HepG2 (cell line): ENCODE data around the gene VAMP8. TPM values are rescaled to one million over a fixed set of nuclear protein-coding genes. Genes with fewer than 3 reads are reported as not detected.

ENCODE experiments used
- AGO2 ChIP-seq: fragments of 200-400 bp; formaldehyde crosslinking; optimal IDR thresholded peaks from 2 replicates; pipeline ENCODE3; 2017; ENCODE audit warnings: mild to moderate bottlenecking, low read depth, low read length, moderate library complexity
- AHR ChIP-seq: IDR thresholded peaks from 2 replicates; pipeline ENCODE4 v1.6.1; 2018; ENCODE audit warnings: missing genetic modification reagents, missing compliant biosample characterization
- FUBP1 ChIP-seq: sonication (generic); formaldehyde crosslinking; IDR thresholded peaks from 2 replicates; pipeline ENCODE4 v1.5.1; 2020; ENCODE audit warnings: missing genetic modification reagents, mild to moderate bottlenecking, borderline replicate concordance
- GATAD2A ChIP-seq: IDR thresholded peaks from 2 replicates; pipeline ENCODE4 v1.6.1; 2016
- MLLT10 ChIP-seq: sonication (generic); formaldehyde crosslinking; IDR thresholded peaks from 2 replicates; pipeline ENCODE4 v1.4.0; 2020; ENCODE audit warnings: missing genetic modification reagents
- NONO ChIP-seq, 2 experiments: fragments of 450-650 bp in 1 of 2; sonication (generic) in 1 of 2; formaldehyde crosslinking in 1 of 2; IDR thresholded peaks in 1 of 2; conservative IDR thresholded peaks in 1 of 2; 2 replicates each; pipeline versions ENCODE4 v1.6.1 to v1.8.0; 2017 to 2022; ENCODE audit warnings: mild to moderate bottlenecking in 1 of 2, missing genetic modification reagents in 1 of 2, moderate library complexity in 1 of 2
- ZNF407 ChIP-seq: sonication (generic); formaldehyde crosslinking; IDR thresholded peaks from one replicate; pipeline ENCODE4 v1.5.1; 2020; ENCODE audit warnings: mild to moderate bottlenecking, missing genetic modification reagents; ENCODE audit errors: not compliant biosample characterization
- ZNF430 ChIP-seq: sonication (generic); formaldehyde crosslinking; IDR thresholded peaks from 2 replicates; pipeline ENCODE4 v1.9.0; 2021; ENCODE audit warnings: mild to moderate bottlenecking, missing genetic modification reagents
- ZNF839 ChIP-seq: sonication (generic); formaldehyde crosslinking; IDR thresholded peaks from 2 replicates; pipeline ENCODE4 v1.4.0; 2020; ENCODE audit warnings: missing genetic modification reagents, mild to moderate bottlenecking, borderline replicate concordance
- polyA plus RNA-seq, 8 experiments: library from polyadenylated mRNA; depleted of rRNA in 3 of 8; stranded (reverse) in 7 of 8; unstranded in 1 of 8; fragments of >200 nt; fragmentation: Illumina TruSeq in 4 of 8; extraction: Trizol in 4 of 8; gene quantifications; 2 replicates each; pipeline versions ENCODE4 v1.2.1 to v1.2.3, GENCODE V29; 2011 to 2016; ENCODE audit warnings: low read depth in 4 of 8, missing spikeins in 1 of 8, mixed read lengths in 1 of 8; ENCODE audit not compliant: insufficient read depth in 1 of 8
- total RNA-seq, 5 experiments: library from RNA; depleted of rRNA; stranded (reverse); fragments of >200 nt; fragmentation: Illumina TruSeq; extraction: Trizol; gene quantifications; 2 replicates each; pipeline ENCODE4 v1.2.3, GENCODE V29; 2016; ENCODE audit warnings: low read depth in 1 of 5
- TF ChIP-seq, protein P1 (sequence below): sonication (generic); formaldehyde crosslinking; IDR thresholded peaks from 2 replicates; pipeline ENCODE4 v1.5.0; 2020; ENCODE audit warnings: missing genetic modification reagents
- TF ChIP-seq, protein P2 (sequence below): sonication (generic); formaldehyde crosslinking; IDR thresholded peaks from 2 replicates; pipeline ENCODE4 v1.4.0; 2020; ENCODE audit warnings: missing genetic modification reagents, borderline replicate concordance

VAMP8 gene
- total and polyA plus RNA-seq, 2 of the 13 experiments (the other 11 are each of a cell fraction or from before 2014, with no cell fraction given): 83.3 to 157 TPM

DNA sequence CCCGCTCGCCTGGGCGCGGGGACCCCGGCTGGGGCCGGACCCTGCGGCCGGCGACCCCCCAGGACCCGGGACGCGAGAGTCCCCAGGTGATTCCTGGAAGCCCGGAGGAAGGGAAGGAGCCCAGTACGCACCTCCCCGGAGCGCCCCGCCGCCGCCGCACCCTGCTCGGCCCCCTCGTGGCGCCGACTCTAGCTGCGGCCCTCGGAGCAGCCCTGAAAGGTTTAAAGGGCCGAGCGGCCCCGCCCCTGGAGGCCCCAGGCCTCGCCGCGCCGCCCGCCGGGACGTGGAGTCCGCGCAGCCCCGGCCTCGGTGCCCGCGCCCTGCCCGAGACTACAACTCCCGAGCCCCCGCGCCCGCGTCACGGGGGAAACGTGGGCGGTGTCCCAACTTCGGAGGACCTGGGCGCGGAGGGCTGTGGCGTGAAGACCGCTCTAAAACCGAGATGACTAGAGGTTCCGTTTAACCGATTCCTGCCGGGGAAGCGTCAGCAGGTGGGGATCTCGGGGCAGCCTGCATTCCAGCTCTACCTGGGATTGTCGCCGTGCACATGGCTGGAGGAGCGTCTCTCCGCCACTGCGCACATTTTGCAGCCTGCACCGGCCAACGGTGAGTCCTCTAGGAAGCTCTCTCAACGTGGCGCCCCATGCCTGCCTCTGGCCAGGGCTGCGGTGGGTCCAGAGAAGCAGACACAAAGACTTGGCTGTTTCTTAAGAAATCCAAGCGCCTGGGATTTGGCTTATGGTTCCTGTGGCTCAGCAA, 25.3 kb downstream of the VAMP8 start, which contains the start of gene TMEM150A (continued):
- peak; percentile 62 for TF ChIP-seq ZNF407 (CRISPR knock-in tag)
- TF ChIP-seq MLLT10 (CRISPR knock-in tag): no peak
- TF ChIP-seq AHR (CRISPR knock-in tag): no peak
- TF ChIP-seq ZNF430 (CRISPR knock-in tag): peak; percentile 22; the same call in 1 of the 2 replicates
- TF ChIP-seq, protein P1, sequence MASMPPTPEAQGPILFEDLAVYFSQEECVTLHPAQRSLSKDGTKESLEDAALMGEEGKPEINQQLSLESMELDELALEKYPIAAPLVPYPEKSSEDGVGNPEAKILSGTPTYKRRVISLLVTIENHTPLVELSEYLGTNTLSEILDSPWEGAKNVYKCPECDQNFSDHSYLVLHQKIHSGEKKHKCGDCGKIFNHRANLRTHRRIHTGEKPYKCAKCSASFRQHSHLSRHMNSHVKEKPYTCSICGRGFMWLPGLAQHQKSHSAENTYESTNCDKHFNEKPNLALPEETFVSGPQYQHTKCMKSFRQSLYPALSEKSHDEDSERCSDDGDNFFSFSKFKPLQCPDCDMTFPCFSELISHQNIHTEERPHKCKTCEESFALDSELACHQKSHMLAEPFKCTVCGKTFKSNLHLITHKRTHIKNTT (CRISPR knock-in tag): no peak
- TF ChIP-seq, protein P2, sequence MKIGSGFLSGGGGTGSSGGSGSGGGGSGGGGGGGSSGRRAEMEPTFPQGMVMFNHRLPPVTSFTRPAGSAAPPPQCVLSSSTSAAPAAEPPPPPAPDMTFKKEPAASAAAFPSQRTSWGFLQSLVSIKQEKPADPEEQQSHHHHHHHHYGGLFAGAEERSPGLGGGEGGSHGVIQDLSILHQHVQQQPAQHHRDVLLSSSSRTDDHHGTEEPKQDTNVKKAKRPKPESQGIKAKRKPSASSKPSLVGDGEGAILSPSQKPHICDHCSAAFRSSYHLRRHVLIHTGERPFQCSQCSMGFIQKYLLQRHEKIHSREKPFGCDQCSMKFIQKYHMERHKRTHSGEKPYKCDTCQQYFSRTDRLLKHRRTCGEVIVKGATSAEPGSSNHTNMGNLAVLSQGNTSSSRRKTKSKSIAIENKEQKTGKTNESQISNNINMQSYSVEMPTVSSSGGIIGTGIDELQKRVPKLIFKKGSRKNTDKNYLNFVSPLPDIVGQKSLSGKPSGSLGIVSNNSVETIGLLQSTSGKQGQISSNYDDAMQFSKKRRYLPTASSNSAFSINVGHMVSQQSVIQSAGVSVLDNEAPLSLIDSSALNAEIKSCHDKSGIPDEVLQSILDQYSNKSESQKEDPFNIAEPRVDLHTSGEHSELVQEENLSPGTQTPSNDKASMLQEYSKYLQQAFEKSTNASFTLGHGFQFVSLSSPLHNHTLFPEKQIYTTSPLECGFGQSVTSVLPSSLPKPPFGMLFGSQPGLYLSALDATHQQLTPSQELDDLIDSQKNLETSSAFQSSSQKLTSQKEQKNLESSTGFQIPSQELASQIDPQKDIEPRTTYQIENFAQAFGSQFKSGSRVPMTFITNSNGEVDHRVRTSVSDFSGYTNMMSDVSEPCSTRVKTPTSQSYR (CRISPR knock-in tag): peak; percentile 12; the same call in 1 of the 2 replicates
- no peak for TF ChIP-seq NONO (IDR thresholded peaks at IDR 0.05)
- peak; percentile 85 for TF ChIP-seq NONO (CRISPR knock-in tag; conservative IDR thresholded peaks at IDR 0.05)
- peak; percentile 70; the same call in 1 of the 2 replicates for TF ChIP-seq ZNF839 (CRISPR knock-in tag)
- TF ChIP-seq AGO2: peak; percentile 80
- 0 out of 2 replicates have a peak, but pooled peaks have one; percentile 52 for TF ChIP-seq FUBP1 (CRISPR knock-in tag)
- TF ChIP-seq GATAD2A (CRISPR knock-in tag): peak; percentile 19; the same call in 1 of the 2 replicates
